ENCODE results near the gene WDR87.
A peak's percentile ranks its signal among the peaks of the same experiment; 100 is the strongest.

WDR87 gene

DNA sequence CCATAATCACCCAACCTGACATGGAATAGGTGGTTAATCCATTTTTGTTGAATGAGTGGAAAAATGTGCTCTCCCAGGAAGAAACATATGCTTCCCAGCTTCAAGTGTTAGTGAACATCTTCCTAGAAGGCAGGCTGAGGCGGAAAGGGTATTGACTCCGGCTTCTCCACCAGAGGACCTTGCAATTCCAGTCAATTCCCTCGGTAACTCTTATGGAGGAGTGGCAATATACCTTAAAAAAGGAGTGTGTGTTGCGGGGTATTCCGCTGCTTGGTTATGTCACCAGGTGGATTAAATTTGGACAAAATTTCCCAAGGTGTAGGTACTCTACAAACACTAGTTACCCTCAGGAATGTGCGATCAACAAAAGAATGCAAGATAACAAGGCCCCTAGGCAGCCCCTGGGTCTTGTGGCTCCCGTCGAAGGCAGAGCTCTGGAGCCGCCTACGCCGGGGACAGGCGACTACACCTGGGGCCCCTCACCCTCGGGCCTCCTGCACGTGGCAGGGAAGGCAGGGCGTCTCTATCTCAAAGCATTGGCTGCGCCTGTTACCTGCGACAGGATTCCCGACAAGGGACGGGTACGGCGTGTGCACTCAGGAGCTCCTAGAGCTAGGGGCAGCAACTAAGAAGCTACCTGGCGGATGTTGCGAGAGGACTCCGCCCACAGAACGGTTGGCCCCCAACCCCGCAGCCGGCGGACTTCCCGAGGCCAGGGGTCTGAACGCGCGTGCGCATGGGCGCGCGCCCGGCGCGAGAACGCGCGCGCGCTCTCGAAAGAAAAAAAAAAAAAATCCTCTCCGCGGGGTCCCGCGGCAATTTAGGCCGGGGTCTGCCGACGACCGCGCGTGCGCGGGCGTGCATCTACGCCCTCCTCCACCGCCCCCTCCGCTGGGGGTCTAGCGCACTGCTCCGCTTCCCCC lies at the start of gene WDR87:
Gene WDR87, minus strand, starts transcription at position 649 of the 923 bp plus-strand sequence. CDS start 8,355 bp downstream, outside the sequence.
- peak; percentile 40 for DNase-seq

DNA sequence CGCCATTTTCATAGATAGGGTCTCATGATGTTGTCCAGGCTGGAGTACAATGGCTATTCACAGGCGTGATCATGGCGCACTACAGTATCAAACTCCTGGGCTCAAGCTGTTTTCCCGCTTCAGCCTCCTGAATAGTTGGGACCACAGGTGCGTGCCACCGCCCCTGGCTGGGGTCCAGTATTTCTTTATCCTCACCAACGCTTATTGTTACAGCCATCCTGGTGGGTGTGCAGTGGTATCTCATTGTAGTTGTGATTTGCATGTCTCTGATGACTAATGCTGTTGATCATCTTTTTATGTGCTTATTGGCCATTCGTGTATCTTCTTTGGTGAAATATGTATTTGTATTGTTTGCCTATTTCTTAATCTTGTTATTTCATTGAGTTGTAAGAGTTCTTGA lies 49.6 kb upstream of the WDR87 start:
- no peak for DNase-seq

GRCh38 chr19:37954421-37954874 lies 48.1 kb upstream of the WDR87 start:
- no peak for DNase-seq

DNA sequence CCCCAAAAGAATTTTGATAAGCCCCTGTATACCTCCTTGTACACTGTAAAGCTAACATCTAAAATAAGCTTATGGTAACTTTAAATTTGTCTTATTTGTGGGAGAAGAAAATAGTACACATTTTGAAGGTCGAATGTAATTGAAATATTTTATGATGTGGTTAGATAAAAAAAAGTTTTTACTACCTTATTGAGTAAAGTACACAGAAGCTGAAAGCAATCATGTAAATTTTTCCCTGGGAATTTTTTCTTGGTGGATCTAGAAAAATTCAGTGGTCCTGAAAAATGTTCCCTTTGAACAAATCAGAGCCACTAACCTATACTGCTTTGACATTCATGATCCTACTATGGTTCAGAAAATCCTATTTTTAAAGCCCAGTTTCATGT lies 47.5 kb upstream of the WDR87 start:
- no peak for DNase-seq

GRCh38 chr19:37953171-37953917 lies 47.0 kb upstream of the WDR87 start:
- DNase-seq, result no peak

- DNase-seq, result no peak
These were observed 45.4 kb upstream of the WDR87 start for GRCh38 chr19:37951816-37952210.

GRCh38 chr19:37950471-37951175 lies 44.2 kb upstream of the WDR87 start:
- DNase-seq, result no peak

DNA sequence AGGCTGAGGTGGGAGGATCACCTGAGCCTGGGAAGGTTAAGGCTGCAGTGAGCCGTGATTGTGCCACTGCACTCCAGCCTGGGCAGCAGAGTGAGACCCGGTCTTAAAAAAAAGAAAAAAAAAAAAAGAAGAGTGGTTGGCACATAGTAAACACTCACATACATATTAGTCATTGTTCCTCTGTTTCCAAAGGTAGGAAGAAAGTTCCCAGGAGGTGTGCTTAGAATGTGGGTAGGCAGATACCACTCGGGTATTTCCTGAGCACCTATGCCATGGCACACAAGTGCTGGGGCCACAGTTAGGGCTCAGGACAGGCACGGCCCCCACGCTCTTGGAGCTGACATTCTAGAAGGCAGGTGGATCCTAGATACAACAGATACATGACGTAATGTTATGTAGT lies 42.0 kb upstream of the WDR87 start:
- DNase-seq, result no peak

DNA sequence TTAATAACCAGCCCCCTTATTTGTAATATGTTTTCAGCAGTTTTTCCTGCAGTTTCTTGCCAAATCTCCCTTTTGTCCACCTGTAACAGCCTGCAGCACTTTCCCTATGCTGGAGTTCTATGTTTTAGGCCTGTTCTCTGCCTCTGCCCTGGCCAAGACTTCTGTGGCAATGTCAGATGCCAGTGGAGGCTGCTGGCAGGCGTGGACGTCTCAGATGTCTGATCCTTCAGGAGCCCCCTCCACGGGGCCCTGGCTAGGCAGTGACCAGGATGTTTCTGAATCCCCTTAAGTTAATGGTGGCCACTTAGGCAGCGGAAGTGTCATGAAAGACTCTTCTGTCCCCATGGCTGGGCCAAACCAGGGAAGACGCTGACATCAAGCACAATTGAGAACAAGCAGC lies 41.4 kb upstream of the WDR87 start:
- no peak for DNase-seq

DNA sequence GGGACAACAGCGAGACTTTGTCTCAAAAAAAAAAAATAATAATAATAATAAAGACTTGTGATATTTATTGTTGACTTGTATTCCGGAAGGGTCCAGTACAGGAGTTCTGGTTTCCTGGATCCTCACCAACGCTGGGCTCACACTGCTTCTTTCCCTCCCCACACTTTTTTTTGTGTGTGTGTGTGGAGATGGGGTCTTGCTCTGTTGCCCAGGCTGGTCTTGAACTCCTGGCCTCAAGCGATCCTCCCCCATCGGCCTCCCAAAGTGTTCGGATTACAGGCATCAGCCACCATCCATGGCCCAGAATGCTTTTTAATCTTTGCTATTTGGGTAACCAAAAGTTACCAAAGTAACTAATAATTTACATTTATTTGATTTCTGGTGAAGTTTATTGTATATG lies 39.7 kb upstream of the WDR87 start:
- DNase-seq, result no peak

- DNase-seq, result no peak
These were observed 37.1 kb upstream of the WDR87 start for GRCh38 chr19:37943480-37943879.

GRCh38 chr19:37942516-37942902 lies 36.1 kb upstream of the WDR87 start:
- DNase-seq, result no peak

DNA sequence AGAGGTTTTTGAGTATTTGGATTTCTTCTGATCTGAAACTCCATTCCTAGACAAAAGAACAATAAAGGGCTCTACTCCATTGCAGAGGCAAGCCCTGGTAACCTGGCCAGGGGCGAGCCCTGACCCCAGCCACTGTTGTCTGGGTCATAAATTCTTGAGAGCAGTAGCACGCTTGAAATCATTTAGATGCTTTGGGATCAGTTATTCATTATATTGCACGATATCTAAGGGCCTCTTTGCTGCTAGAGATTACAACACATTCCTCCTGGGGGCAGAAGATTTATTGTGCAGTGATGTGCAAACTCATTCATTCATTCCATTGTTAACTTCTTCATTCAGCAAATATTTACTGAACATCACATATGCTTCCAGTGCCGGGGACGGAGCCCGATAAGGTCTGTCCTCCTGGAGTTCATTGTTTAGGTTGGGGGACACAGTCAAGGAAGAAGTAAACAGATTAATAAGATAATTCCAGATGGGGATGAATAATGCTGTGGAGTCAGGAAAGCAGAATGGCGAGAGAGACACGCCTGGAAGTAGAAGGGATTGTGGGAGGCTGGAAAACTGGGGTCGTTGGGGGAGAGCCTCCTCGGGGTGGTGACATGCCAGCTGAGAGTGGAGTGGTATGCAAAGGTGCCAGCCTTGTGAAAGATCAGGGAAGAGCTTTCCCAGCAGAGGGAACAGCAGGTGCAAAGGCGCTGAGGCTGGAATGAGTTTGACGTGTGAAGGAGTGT lies 35.6 kb upstream of the WDR87 start:
- DNase-seq, result no peak

- no peak for DNase-seq
These were observed 32.0 kb upstream of the WDR87 start for GRCh38 chr19:37938353-37938752.

DNA sequence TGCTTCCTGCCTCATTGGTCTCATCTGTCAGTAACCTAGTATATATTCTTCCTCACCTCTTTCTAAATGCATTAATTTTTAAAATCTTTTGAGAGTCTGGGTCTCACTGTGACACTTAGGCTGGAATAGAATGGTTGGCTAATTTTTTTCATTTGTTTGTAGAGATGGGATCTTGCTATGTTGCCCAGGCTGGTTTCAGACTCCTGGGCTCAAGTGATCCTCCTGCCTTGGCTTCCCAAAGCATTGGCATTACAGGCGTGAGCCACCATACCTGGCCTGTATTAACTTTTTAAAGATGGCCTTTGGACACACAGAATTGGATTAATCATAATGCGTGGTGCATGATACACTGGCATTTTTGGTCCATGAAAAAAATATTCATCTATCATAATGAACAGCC lies 30.5 kb upstream of the WDR87 start:
- DNase-seq, result no peak

DNA sequence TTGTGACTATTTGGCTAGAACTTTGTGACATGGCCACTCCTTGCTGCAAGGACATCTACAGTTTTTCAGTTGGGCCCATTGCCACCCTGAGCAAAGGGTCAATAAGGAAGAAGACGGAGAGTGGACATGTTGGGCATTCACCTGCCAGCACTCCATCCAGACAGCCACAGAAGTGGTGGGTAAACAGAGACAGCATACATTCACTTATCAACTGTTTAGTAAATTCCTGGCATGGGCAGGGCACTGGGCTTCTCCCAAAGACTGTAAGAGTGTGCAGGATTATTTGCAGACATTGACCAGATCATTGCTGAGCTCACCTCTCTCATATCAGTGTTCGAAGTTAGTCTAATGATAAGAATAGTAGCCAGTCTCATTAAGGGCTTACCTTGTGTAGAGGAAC lies 29.8 kb upstream of the WDR87 start:
- DNase-seq, result no peak

- no peak for DNase-seq
These were observed 28.9 kb upstream of the WDR87 start for GRCh38 chr19:37935341-37935740.

- DNase-seq, result no peak
These were observed 27.6 kb upstream of the WDR87 start for GRCh38 chr19:37933937-37934358.

GRCh38 chr19:37932985-37933936 lies 26.9 kb upstream of the WDR87 start:
- no peak for DNase-seq

DNA sequence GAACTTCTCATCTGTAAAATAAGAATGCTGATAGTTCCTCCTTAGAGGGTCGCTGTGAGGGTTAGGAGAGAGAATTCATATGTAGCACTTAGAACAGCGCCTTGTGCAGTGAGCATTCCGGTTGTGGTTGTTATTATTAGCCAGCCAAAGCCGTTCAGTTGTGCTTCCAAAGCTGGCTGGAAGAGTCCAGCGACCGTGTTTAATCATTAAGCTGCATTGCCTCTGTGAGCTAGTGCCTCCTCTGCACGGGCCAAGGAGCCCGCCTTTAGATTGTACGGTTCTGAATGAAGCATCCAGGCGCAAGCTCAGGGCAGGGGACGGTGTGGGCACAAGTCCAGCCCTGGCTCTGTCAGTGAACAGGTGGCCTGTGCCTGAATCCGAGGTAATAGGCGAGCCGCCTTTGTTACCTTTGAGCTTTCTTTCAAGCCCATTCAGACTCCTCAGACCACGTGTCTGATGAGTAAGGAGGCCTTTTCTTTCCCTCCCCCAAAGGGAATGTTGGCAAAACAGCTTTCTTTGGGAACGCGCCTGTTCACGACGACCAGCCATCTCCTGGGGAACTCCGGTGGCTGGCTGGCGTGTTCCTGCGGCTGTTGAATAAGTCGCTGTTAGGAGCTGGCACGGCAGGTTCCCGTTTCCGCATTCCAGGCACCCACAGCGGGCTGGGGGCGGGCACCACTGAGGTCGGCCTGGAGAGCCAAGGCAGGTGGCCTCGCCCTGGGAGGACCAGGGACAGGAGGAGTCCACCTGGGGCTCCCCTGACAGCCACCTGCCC lies 25.7 kb upstream of the WDR87 start:
- no peak for DNase-seq

DNA sequence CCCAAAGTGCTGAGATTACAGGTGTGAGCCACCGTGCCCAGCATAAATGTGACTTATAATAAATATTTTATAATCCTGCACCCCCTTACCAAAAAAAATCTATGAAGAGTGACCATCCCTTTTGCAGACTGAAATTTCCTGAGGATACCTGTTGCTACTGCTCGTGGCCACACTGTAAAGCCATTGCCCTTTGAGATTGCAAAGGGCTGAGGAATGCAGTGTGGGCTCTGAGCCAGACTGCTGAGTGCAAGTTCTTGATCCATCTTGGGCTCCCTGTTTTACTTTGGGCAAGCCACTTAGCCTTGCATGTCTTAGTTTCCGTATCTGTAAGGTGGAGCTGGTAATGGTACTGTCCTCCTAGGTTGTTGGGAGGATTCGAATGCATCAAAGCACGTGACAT lies 24.0 kb upstream of the WDR87 start:
- DNase-seq, result no peak
